NCI-H2107 treated with DMSO at 0.1 percent for 48 hours (cell line): ENCODE results near the gene ZBTB48.
"Not testable (repeated sequence)": the region's sequence is repeated elsewhere in the genome, so short reads cannot be mapped to it uniquely, and the experiment has no call there.

ENCODE experiments used
- DNase-seq: peaks from one replicate; lab custom pipeline; 2025; ENCODE audit not compliant: unreplicated experiment; lab: John Stamatoyannopoulos, UW

The ZBTB48 gene

GRCh38 chr1:6590046-6590445 lies 10.3 kb downstream of the ZBTB48 start:
- no peak for DNase-seq

GRCh38 chr1:6591222-6591621 lies 11.4 kb downstream of the ZBTB48 start:
- DNase-seq = no peak

- no peak for DNase-seq
Observed at GRCh38 chr1:6591644-6592043, 11.8 kb downstream of the ZBTB48 start.

- no peak for DNase-seq
Observed at GRCh38 chr1:6592441-6592840, 12.6 kb downstream of the ZBTB48 start.

- no peak for DNase-seq
Observed at GRCh38 chr1:6592865-6593593, 13.2 kb downstream of the ZBTB48 start.

- DNase-seq = no peak
Observed at GRCh38 chr1:6593810-6594209, 14.0 kb downstream of the ZBTB48 start.

- no peak for DNase-seq
Observed at GRCh38 chr1:6594977-6595740, 15.4 kb downstream of the ZBTB48 start.

GRCh38 chr1:6596351-6596750 lies 16.6 kb downstream of the ZBTB48 start:
- DNase-seq = no peak

GRCh38 chr1:6596886-6597776 lies 17.3 kb downstream of the ZBTB48 start:
- DNase-seq = no peak

GRCh38 chr1:6597777-6598131 lies 18.0 kb downstream of the ZBTB48 start:
- no peak for DNase-seq

- DNase-seq = no peak
Observed at GRCh38 chr1:6599141-6599975, 19.6 kb downstream of the ZBTB48 start.

- not testable (repeated sequence) for DNase-seq
Observed at GRCh38 chr1:6599991-6600390, 20.2 kb downstream of the ZBTB48 start.

GRCh38 chr1:6600410-6601048 lies 20.7 kb downstream of the ZBTB48 start:
- no peak for DNase-seq

- no peak for DNase-seq
Observed at GRCh38 chr1:6601049-6601922, 21.5 kb downstream of the ZBTB48 start.

GRCh38 chr1:6601923-6602668 lies 22.3 kb downstream of the ZBTB48 start:
- DNase-seq = no peak

- no peak for DNase-seq
Observed at GRCh38 chr1:6602669-6603237, 23.0 kb downstream of the ZBTB48 start, which contains the start of gene KLHL21. Gene KLHL21 (minus strand): TSS chr1:6602869. CDS start chr1:6602817, 52 bp downstream.

GRCh38 chr1:6603238-6603914 lies 23.6 kb downstream of the ZBTB48 start:
- no peak for DNase-seq
